Activated T-cell treated with anti-CD3 and anti-CD28 coated beads, Interleukin-2, amount 50 U/mL, for 24 hours (primary cell): Measurements from ENCODE around the gene PRKCZ.

ENCODE experiments used
- DNase-seq: peaks from one replicate; pipeline ENCODE4 v3.0.0-alpha.2; 2020
- H3K27ac Mint-ChIP-seq: 2 replicates; pipeline ENCODE4 v1.8.0; 2020; ENCODE audit warnings: mild to moderate bottlenecking, mixed read lengths
- H3K27me3 Mint-ChIP-seq: 2 replicates; pipeline ENCODE4 v1.8.0; 2020; ENCODE audit warnings: mixed read lengths
- H3K36me3 Mint-ChIP-seq: 2 replicates; pipeline ENCODE4 v1.8.0; 2020; ENCODE audit warnings: low read depth, mixed read lengths
- H3K4me1 Mint-ChIP-seq: 2 replicates; pipeline ENCODE4 v1.8.0; 2020; ENCODE audit warnings: low read depth, mixed read lengths
- H3K4me3 Mint-ChIP-seq: 2 replicates; pipeline ENCODE4 v1.8.0; 2020; ENCODE audit warnings: mild to moderate bottlenecking, moderate library complexity, mixed read lengths
- H3K9me3 Mint-ChIP-seq: 2 replicates; pipeline ENCODE4 v1.8.0; 2020; ENCODE audit warnings: mixed read lengths

The PRKCZ gene

DNA sequence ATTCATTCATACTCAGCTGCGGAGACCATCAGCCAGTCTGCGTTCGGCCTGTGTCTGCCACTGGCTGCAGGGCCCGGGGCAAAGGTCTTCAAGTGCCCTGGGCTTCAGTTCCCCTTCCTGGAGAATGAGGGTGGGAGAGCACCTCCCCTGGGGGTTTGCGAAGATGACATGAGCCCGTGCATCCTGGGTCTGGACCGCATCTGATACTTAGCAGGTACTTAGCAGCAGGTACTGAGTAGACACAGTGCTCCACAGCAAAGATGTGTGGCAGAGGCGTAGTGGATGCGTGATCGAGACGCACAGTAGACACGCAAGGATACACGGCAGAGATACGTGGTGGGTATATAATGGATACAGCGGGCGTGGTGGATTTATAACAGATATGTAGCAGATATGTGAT lies 51.3 kb downstream of the PRKCZ start:
- no peak for DNase-seq
- H3K27me3 Mint-ChIP-seq = no peaks in the 10 kb centered on the region
- H3K4me1 Mint-ChIP-seq = peaks cover 4% of the 10 kb centered on the region
- H3K9me3 Mint-ChIP-seq = peaks cover 4% of the 10 kb centered on the region
- peaks cover 14% of the 10 kb centered on the region for H3K36me3 Mint-ChIP-seq
- no peak overlapping the region for H3K27ac Mint-ChIP-seq
- no peak overlapping the region for H3K4me3 Mint-ChIP-seq

DNA sequence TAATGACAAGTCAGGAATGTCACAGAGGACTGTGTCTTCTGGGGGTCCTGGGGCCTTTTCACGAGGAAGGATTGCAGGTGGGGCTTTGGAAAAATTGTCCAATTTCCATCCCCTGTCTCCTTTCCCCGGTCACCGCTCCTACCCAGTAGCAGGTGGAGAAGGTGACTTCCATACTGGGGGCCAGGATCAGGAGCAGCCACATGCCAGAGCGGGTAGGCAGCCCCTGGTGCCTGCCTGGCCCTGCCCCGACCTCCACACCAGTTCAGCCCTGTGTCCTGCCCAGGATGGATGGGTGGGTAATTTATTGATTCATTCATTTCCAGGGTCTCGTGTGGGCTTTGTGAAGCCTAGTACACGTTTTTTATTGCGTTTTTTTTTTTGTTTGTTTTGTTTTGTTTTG lies 51.7 kb downstream of the PRKCZ start:
- peaks cover 14% of the 10 kb centered on the region for H3K36me3 Mint-ChIP-seq
- no peak for DNase-seq
- H3K27ac Mint-ChIP-seq = no peak overlapping the region
- H3K27me3 Mint-ChIP-seq = no peaks in the 10 kb centered on the region
- H3K9me3 Mint-ChIP-seq = peaks cover 4% of the 10 kb centered on the region
- peaks cover 4% of the 10 kb centered on the region for H3K4me1 Mint-ChIP-seq
- H3K4me3 Mint-ChIP-seq = no peak overlapping the region

- peaks cover 3% of the 10 kb centered on the region for H3K9me3 Mint-ChIP-seq
- H3K4me1 Mint-ChIP-seq = peaks cover 3% of the 10 kb centered on the region
- no peaks in the 10 kb centered on the region for H3K27me3 Mint-ChIP-seq
- no peak for DNase-seq
- no peak overlapping the region for H3K4me3 Mint-ChIP-seq
- H3K27ac Mint-ChIP-seq = no peak overlapping the region
- H3K36me3 Mint-ChIP-seq = peaks cover 12% of the 10 kb centered on the region
Observed at GRCh38 chr1:2102753-2103152, 52.5 kb downstream of the PRKCZ start.

DNA sequence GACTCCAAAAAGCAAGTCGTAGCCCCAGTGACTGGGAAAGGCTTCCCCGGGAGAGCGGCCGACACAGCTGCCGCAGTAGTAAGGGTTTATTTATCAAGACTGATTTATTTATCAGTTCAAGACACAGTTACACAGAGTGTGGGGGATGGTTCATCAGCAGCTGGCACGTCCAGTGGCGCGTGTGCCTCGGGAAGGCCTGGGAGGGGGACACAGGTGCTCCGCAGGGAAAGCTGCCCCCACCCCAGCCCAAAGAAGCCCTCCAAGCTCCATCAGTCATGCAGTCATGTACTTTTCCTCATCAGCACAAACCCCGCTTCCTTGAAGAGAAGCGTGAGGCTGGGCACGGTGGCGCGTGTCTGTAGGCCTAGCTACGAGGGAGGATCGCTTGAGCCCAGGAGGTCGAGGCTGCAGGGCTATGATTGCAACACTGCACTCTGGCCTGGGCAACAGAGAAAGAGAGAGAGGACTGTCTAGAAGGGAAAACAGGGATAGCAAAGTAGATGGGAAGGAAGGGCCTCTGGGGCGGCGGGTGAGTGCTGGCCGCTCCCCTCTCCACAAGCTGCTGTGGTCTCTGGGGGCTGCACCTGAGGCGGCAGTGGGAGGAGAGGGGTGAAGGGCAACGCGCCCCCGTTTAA lies 53.2 kb downstream of the PRKCZ start:
- Mint-ChIP-seq H3K4me3 (no peak overlapping the region), H3K27me3 (no peaks in the 10 kb centered on the region), H3K27ac (no peak overlapping the region), H3K4me1 (no peaks in the 10 kb centered on the region), H3K9me3 (no peaks in the 10 kb centered on the region), H3K36me3 (peaks cover 8% of the 10 kb centered on the region)
- no peak for DNase-seq

DNA sequence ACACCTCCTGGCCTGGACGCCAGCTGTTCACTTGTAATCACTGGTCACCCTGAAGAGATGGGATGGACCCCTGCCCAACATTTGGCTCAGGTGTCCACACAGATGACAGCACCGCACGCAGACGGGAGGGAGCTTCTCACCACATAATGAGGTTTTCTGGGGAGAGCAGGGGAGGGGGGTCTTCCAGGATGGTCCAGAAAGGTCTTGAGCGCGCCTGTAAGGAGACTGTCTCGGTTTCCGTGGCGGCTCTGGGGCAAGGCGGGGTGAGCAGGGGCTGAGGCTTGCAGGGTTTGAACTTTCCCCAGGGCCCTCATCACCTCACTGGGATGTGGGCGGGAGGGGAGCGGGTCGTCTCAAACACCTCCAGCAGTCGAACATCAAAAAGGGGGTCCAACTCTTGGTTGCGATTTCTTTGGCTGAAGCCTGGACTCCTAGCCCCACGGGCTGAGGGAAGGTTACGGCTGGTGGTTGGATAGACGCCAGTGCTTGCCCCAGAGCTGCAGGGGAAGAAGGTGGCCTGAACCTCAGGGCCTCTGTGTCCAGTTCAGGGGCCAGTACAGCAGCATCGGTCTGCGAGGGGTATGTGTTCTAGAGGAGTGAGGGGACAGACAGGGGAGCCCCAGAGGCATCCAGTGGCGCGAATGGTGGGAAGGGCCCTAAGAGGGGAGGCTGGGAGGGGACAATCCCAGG lies 53.8 kb downstream of the PRKCZ start:
- no peaks in the 10 kb centered on the region for H3K9me3 Mint-ChIP-seq
- H3K4me1 Mint-ChIP-seq = no peaks in the 10 kb centered on the region
- H3K27ac Mint-ChIP-seq = no peak overlapping the region
- H3K4me3 Mint-ChIP-seq = no peak overlapping the region
- peaks cover 5% of the 10 kb centered on the region for H3K36me3 Mint-ChIP-seq
- no peak for DNase-seq
- no peaks in the 10 kb centered on the region for H3K27me3 Mint-ChIP-seq

GRCh38 chr1:2104621-2105427 lies 54.6 kb downstream of the PRKCZ start:
- no peak for DNase-seq
- H3K27me3 Mint-ChIP-seq = no peaks in the 10 kb centered on the region
- H3K36me3 Mint-ChIP-seq = peaks cover 5% of the 10 kb centered on the region
- no peaks in the 10 kb centered on the region for H3K9me3 Mint-ChIP-seq
- H3K27ac Mint-ChIP-seq = no peak overlapping the region
- H3K4me3 Mint-ChIP-seq = no peak overlapping the region
- no peaks in the 10 kb centered on the region for H3K4me1 Mint-ChIP-seq

DNA sequence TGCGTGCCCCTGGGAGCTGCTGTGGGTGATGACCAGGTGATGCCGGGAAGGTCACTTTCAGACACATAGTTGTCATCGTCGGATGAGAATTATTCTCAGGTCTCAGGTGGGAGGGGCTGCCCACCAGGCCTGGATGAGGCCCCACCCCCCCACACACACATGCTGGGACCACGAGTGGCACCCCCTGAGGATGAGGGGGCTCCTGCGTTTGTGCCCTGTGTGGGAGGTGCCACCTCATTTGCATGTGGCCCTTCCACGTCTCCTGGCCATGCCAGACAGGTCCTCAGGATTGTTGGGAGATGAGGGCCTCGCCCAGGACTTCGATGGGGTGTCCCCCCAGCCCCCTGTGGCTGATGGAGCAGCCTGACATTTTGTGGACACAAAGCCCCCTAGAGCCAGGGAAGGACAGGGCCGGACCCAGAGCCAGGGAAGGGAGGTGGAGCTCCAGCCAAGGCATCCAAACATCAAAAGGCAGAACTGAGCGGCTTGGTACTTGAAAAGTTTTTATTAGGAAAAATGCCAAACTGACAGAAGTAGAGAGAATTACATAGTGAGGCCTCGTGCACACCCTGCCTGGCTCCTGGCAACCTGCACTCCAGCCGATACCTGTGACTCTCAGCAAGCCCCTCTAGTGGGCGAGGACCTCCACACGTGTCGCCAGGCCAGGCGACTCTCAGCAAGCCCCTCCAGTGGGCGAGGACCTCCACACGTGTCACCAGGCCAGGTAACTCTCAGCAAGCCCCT lies 55.7 kb downstream of the PRKCZ start:
- no peaks in the 10 kb centered on the region for H3K27me3 Mint-ChIP-seq
- H3K27ac Mint-ChIP-seq = no peak overlapping the region
- H3K4me1 Mint-ChIP-seq = no peaks in the 10 kb centered on the region
- H3K4me3 Mint-ChIP-seq = no peak overlapping the region
- H3K36me3 Mint-ChIP-seq = peaks cover 3% of the 10 kb centered on the region
- DNase-seq = no peak
- H3K9me3 Mint-ChIP-seq = no peaks in the 10 kb centered on the region

GRCh38 chr1:2106659-2107405 lies 56.6 kb downstream of the PRKCZ start:
- Mint-ChIP-seq H3K9me3 (no peaks in the 10 kb centered on the region), H3K4me3 (no peak overlapping the region), H3K36me3 (peaks cover 3% of the 10 kb centered on the region), H3K4me1 (no peaks in the 10 kb centered on the region), H3K27ac (no peak overlapping the region), H3K27me3 (no peaks in the 10 kb centered on the region)
- DNase-seq = no peak

DNA sequence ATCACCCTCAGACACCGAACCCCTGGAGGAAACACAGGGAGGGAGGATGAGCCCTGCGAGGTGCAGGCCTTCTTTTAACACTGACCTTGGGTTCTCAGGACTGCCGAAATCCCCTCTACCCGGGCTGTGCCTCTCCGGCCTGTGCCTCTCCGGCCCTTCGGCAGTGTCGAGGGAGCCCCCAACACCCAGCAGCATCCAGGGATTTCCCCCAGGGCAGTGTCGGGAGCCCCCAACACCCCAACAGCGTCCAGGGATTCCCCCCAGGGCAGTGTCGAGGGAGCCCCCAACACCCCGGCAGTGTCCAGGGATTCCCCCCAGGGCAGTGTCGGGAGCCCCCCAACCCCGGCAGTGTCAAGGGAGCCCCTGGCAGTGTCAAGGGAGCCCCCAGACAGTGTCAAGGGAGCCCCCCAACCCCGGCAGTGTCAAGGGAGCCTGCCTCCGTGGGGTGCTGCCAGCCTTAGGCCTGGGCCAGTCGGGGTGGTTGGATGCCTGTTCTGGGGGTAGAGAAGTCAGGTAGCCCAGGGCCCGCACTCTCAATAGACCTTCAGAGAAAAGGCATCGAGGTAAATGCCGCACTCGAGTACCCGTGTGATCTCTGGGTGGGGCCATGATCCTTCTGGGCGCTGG lies 57.5 kb downstream of the PRKCZ start:
- no peaks in the 10 kb centered on the region for H3K4me1 Mint-ChIP-seq
- H3K27me3 Mint-ChIP-seq = no peaks in the 10 kb centered on the region
- no peak overlapping the region for H3K27ac Mint-ChIP-seq
- no peak for DNase-seq
- no peak overlapping the region for H3K4me3 Mint-ChIP-seq
- peaks cover 3% of the 10 kb centered on the region for H3K36me3 Mint-ChIP-seq
- no peaks in the 10 kb centered on the region for H3K9me3 Mint-ChIP-seq

GRCh38 chr1:2108213-2108876 lies 58.1 kb downstream of the PRKCZ start:
- Mint-ChIP-seq H3K4me1 (no peaks in the 10 kb centered on the region), H3K4me3 (no peak overlapping the region), H3K36me3 (peaks cover 3% of the 10 kb centered on the region), H3K27me3 (no peaks in the 10 kb centered on the region), H3K9me3 (no peaks in the 10 kb centered on the region), H3K27ac (no peak overlapping the region)
- no peak for DNase-seq

GRCh38 chr1:2108877-2109580 lies 58.8 kb downstream of the PRKCZ start:
- no peaks in the 10 kb centered on the region for H3K9me3 Mint-ChIP-seq
- no peak overlapping the region for H3K4me3 Mint-ChIP-seq
- H3K4me1 Mint-ChIP-seq = no peaks in the 10 kb centered on the region
- H3K27me3 Mint-ChIP-seq = no peaks in the 10 kb centered on the region
- no peak for DNase-seq
- peaks cover 3% of the 10 kb centered on the region for H3K36me3 Mint-ChIP-seq
- H3K27ac Mint-ChIP-seq = no peak overlapping the region

DNA sequence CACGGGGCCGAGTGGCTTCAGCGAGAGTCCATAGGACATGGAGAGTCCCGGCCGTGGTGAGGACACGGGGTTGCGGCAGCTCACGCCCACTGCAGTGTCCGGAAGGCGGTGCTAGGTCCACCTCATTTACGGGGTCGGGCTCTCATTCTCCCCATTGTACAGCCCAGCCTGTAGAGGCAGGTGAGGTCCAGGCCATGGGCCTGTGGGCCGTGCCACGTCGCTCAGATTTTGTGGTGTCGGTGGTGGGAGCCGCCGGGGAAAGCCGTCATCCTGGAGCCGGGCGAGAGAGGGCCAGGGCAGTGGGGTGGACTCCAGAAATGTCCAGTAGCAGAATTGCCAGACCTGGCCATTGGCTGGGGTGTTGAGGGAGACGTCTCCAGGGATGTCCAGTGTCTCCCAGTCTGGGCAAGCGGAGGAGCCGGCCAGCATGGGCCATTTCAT lies 59.4 kb downstream of the PRKCZ start:
- H3K36me3 Mint-ChIP-seq = peaks cover 3% of the 10 kb centered on the region
- no peak for DNase-seq
- H3K27me3 Mint-ChIP-seq = no peaks in the 10 kb centered on the region
- no peak overlapping the region for H3K4me3 Mint-ChIP-seq
- no peaks in the 10 kb centered on the region for H3K9me3 Mint-ChIP-seq
- no peaks in the 10 kb centered on the region for H3K4me1 Mint-ChIP-seq
- no peak overlapping the region for H3K27ac Mint-ChIP-seq
